NCI-H1930 (cell line): ENCODE results near the gene DTWD2.
A peak's percentile ranks its signal among the peaks of the same experiment; 100 is the strongest.
"Not testable (repeated sequence)": the region's sequence is repeated elsewhere in the genome, so short reads cannot be mapped to it uniquely, and the experiment has no call there.

Source experiments
- DNase-seq, 2 experiments: peaks; one replicate each; lab custom pipeline; 2025; lab: John Stamatoyannopoulos, UW

The DTWD2 gene

DNA sequence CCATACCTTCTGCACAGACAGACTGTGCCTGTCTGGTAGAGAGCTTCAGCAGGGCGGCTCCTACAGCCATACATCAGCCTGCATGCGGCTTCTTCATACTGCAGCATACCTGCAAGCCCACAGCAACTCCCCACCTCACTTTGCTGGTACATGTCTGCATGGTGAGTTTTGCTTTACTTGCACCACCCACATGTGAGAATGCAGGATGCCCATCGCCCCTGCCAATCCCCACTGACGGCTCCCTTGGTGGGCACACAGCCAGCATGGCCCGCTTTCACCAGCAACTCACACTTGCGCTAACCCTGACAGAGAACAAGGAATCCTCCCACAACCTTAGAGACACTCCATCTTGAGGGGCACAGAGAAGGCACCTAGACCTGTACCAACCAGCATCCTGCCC, 114.9 kb downstream of the DTWD2 start:
- no peak for DNase-seq

DNA sequence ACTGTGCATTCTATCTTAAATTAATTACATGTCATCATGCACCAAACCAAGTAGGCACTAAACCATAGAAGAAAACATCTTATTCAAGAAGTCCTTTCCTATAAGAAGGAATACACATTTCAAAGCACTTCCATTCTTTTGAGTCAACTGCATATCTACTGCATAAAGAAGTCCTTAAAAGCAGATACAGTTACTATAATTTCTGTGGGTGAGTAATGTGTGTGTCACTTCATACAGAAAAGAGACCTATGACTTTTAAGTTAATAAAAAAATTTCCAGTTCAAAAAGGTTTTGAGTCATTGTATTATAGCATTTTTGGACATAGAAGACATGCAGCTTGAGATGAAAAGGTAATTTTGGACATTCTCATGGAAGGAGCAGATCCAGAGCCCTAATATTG, 125.0 kb downstream of the DTWD2 start:
- no peak for DNase-seq

DNA sequence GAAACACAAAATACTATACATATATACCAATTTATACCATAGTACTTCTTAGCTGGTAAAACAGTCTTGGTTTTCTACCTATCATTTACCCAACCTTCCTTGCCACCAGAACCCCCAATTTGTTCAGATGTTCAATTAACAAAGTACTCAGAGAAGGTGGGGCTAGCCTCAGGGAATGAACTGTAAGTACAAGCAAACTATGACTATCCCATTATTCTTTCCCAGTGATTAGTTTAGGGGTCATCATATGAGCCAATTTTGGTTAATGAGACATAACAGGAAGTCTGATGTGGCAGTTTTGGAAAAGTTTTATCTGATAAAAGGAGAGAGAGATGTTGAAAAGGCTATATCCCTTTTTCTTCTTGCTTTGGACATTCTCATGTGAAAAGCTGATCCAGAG, 125.8 kb downstream of the DTWD2 start:
- DNase-seq, result no peak

DNA sequence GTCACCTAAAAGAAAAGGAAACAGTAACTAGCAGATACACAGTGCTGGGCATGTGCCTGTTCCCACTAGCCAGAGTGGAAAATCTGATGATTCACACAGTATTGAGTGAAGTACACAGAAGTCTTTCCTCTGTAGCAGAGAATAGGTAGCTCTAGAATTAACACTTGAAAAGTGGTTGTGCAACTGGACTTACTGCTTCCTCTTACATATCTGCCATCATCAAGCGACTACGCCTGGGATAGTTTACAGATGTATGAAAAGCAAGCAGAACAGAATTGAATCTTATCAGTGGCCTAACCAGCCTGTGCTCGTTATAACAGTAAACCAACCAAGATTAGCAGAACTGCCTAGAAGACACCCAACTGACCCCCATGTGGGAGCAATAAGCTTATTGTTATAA, 130.6 kb downstream of the DTWD2 start:
- DNase-seq, result no peak

DNA sequence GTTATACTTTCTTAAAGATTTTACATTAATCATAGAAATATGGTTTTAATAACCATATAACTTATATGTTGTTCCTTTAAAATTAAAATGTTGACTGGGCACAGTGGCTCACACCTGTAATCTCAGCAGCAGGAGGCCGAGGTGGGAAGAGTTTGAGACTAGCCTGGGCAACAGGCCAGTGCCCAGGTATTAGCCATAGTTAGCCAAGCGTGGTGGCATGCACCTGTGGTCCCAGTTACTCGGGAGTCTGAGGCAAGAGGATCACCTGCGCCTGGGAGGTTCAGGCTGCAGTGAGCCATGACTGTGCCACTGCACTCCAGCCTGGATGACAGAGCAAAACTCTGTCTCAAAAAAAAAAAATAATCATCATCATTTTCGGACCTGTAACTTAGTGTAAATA, 133.5 kb downstream of the DTWD2 start:
- DNase-seq, result no peak

DNA sequence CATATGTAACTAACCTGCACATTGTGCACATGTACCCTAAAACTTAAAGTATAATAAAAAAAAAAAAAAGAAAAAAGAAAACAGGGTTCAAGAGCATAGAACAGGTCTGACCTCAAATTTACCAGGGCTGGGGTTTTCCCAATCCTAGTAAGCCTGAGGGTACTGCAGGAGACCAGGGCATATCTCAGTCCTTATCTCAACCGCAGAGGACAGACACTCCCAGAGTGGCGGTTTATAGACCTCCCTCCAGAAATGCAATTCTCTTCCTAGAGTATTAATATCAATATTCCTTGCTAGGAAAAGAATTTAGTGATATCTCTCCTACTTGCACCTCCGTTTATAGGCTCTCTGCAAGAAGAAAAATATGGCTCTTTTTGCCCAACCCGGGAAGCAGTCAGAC, 136.6 kb downstream of the DTWD2 start:
- DNase-seq, result not testable (repeated sequence)

DNA sequence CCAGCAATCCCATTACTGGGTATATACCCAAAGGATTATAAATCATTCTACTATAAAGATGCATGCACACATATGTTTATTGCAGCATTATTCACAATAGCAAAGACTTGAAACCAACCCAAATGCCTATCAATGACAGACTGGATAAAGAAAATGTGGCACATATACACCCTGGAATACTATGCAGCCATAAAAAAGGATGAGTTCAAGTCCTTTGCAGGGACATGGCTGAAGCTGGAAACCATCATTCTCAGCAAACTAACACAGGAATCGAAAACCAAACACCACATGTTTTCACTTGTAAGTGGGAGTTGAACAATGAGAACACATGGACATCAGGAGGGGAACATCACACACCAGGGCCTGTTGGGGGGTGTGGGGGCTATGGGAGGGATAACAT, 138.8 kb downstream of the DTWD2 start:
- not testable (repeated sequence) for DNase-seq

DNA sequence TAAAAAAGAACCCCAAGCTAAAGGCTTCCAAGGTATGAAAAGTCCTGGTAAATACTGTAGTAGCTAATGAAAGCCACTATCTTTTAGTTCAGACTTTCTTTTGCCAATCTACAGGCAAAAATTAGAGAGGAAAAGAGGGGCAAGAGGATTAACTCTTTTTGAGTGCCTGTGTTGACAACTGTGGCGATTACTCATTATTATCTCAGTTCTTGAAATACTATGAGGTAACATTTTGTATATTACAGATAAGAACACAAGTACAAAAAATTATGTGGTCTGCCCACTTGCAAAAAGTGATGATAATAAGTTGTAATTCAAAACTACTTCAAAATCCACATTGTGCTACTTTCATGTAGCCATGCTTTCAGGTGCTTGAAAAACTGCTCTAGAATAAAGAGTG, 144.0 kb downstream of the DTWD2 start:
- DNase-seq, result no peak

DNA sequence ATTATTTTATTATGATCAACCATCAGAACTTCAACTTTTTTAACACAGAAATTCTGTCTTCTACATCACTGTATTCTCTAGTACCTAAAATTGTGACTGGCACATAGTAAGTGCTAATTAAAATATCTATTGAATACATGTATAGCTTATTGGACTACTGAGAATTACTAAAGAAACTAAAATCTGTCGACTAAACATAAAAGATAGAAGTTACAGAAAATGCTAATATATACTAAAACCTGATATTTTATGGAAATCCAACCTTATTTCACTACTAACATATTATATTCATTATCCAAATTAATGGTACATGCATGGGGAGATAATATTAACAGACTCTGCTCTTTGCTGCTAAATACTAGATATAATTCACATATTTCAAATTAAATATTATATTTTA, 153.6 kb downstream of the DTWD2 start:
- DNase-seq, result no peak

DNA sequence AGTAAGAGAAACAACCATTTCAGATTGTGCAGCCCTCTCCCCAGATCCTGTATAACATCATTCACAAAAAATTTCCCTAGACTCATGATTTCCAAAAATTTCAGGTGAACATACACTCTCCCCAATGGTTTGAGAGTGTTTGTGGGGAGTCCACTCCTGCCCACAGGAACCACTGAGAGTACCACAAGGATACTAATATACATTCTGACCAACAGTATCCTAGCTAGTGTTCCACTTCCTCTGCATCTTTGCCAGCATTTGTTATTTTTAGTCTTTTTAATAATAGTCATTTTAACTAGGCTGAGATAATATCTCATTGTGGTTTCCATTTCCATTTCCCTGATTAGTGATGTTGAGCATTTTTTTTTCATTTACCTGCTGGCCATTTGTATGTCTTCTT, 155.4 kb downstream of the DTWD2 start:
- no peak for DNase-seq

DNA sequence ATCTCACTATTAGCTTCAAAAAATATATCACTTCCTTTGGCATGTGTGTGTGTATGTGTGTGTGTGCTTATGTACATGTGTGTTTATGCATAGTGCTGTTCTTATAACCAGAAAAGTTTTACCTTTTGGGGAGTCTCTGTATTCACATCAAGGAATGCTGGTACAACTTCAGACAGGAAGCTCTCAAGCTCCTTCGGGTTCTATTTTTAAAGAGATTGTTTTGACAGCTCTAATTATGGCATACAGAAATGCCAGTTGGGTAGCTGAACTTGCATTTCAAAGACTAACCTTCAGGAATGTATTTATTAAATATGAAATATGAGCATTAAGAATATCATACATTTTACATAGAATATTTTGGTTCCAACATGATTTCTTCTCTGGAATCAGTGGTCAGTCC, 163.1 kb downstream of the DTWD2 start:
- no peak for DNase-seq

DNA sequence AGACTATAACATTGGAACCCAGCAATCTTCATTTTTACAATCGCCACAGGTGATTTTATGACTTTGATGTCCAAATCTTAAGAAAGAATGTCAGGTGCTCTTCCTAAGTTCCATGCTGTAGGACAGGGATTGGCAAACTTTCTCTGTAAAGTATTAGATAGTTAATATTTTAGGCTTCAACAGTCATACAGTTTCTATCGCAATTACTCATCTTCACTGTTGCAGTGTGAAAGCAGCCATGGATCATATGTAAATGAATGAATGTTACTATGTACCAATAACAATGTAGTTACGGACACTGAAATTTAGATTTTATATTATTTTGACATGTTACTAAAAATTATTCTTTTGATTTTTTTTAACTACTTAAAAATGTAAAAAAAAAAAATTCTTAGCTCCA, 169.7 kb downstream of the DTWD2 start:
- no peak for DNase-seq

DNA sequence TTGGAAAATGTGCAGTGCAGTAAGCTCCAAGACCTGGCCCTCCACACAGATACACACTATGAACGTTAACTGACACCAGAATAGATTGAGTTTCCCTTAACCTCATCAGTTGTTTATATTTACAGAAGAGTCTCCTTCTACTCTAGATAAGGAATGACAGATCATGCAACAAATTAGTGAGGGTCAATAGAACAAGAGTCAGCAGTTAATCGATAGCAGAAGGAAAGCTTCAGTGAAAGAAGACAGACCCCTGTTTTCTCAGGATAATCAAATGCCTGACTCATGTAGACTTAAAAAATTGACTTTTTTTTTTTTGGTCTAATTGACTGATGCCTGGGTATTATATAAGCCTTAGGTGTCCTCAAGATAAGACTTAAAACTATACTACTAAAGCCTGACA, 179.9 kb downstream of the DTWD2 start:
- DNase-seq, result no peak

DNA sequence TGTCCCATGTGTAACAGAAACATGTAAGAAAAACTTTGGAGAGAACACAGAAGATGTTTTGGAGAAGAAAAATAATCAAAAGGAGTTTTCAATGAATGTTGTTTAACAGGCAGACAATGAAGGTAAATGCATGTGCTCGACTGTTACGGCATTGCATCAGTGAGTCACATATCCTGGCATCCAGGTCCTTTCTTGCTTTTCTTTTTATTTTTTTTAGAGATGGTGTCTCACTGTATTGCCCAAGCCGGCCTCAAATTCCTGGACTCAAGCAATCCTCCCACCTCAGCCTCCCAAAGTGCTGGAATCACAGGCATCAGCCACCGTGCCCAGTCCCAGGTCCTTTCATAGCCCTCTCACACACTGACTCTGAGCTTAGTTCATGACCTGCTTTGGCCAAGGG, 181.8 kb downstream of the DTWD2 start:
- DNase-seq, result no peak

DNA sequence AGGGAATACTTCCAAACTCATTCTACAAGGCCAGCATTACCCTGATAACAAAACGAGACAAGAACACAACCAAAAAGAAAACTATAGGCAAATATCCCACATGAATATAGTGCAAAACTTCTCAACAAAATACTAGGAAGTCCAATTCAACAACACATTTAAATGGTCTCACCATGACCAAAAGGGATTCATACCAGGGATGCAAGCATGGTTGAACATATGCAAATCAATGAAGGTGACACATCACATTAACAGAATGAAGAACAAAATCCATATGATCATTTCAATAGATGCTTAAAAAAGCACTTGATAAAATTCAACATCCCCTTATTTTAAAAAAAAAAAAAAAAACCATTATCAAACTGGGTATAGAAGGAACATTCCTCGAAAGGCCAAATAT, 186.0 kb downstream of the DTWD2 start:
- no peak for DNase-seq

DNA sequence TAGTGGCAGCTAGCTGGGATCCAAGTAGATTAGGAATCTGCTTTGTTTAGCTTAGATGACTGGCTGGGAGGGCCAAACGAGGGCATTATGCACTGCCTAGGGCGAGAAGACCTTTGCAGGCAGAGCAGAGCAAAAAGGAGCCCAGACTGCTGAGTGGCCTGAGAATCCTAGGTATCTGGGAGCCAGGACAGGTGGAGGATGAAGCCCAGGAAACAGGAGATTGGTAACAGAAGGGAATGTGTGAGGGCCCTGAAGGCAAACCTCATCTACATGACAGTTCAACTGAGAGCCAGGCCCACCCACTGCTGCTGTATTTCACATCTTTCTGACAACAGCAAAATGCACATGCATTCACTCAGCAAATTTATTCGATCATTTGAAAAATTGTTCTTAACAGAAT, 192.3 kb downstream of the DTWD2 start:
- DNase-seq, result no peak

DNA sequence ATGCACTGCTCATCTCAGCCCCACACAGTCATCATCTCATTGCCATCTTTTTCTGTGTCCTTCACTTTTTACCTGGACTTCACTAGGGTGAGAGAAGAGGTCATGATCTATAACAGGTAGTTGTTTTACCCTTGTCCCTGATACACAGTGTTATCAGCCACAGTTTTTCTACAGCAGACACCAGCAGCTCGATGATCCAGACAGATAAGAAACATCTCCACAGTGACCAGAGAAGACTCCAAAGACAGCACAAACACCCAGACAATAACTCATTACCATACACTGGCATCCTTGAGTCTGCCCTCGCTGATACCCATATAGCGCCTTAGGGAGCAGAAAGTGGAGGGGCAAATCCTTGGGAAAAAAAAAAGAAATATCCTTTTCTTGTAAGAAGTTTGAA, 194.1 kb downstream of the DTWD2 start:
- DNase-seq, result no peak

DNA sequence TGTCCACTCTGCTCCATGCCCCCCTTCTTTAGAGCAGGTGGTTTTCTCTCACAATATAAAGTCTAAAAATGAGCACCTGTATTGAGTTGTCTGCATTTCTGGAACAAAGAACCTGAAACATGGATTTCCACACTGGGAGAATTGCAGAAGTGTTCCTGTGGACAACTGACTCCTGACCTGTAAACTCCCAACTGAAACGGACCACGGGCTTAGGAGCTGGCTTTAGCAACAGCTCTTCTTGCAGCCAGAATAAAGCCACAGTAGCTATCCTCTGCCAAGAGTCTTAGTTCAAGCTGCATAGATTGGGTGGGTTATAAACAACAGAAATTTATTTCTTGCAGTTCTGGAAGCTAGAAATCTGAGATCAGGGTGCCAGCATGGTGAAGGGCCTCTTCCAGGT, 194.7 kb downstream of the DTWD2 start:
- DNase-seq, result no peak

DNA sequence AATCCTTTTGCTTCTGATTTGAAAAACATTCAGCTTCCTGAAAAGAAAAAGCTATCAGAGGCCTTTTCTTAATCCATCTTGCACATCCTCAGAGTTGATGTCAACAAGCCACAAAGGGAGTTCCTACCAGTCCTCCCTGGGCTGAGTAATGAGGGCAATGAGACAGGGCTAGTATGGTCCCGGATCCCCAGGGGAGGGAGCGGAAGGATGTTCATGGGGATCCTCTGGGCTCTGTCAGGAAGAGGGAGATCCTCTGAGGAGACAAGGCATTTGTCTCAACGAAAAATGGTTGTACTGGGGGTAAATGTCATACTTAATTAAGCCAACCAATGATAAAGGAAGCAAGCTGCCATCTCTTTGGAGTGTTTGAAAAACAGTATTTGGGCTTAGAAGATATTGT, 195.3 kb downstream of the DTWD2 start:
- no peak for DNase-seq

DNA sequence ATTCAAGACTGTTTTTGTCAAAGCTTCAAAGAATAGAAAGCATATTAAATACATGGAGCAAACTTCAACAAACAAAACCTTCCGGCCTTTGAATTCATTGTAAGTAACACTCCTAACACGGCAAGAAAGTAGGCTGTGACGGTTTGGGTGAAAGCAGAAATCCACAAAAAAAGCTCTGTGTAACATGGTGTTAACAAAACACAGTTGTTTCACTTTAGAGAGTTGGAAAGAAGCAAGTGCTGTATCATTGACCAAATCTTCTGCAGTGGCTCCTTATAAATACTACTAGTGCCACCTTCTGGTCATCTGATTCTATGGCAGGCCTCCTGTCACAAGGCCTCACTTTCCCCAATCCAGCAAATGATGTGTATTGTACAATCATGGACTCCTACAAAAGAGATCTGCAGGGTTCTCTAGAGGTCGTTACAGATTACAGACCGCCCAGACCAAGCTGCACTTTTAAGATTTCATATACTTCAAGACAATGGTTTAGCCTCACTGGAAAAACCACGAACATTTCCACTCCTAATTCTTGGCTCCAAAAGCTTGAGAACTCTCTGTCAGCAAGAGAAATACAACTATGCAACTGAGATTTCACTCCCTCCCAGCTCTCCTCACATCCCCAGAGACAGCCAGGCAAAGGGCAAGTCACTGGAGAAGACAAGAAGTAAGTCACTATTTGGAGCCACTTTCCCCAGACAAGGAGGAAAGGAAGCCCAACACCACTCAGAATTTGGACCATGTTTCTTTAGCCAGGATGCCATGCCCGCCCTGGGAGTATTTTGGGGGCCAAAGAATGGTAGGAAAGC, 196.2 kb downstream of the DTWD2 start:
- peak; percentile 12 to 13 for DNase-seq

DNA sequence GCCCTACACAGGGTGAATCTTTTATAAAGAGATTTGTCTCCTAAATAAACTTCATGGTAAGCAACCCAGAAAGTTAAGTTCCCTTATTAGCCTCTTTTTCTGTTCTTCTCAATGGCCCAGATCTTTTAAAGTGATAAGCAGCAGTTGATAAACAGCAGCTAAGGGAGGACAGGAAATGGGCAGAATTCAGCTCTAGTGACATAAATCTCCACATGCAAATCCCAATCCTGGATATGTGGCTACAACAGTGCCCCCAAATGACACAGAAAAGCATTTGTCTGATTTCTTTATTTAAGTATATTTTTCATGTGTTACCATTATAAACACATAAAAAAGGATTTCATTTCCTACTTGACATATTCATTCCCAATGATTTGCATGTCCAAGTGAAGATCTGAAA, 199.0 kb downstream of the DTWD2 start:
- DNase-seq, result no peak

DNA sequence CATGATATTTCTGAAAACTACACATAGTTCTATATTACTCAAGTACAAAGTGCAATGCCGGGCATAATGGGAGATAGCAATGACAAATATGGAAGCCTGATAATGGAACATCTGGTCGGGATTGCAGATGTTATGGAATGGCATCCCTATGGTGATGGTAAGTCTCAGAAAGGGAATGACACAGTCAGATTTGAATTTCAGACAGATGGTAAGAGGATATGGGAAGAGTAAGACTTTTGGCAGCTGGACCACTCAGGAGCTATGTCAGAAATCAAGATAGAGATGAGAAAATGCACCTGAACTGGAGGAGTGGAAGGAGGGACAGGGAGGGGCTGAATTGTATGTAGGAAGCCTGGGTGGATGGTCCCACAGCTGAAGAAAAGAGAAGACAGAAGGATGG, 200.0 kb downstream of the DTWD2 start:
- no peak for DNase-seq
